HL-60 (cell line): Measurements from ENCODE around the gene MED1.

Experiments
- POLR2AphosphoS5 ChIP-seq: IDR thresholded peaks from 2 replicates; pipeline ENCODE4 v1.6.1; 2012; ENCODE audit warnings: low read depth
- SPI1 ChIP-seq: IDR thresholded peaks from 2 replicates; pipeline ENCODE4 v1.6.1; 2012; ENCODE audit warnings: low read depth, mild to moderate bottlenecking, borderline replicate concordance
- TF ChIP-seq, protein P1 (sequence below): IDR thresholded peaks from one replicate; pipeline ENCODE4 v1.5.1; 2011; ENCODE audit warnings: low read length, control low read depth, inconsistent platforms; ENCODE audit not compliant: insufficient read depth
- TF ChIP-seq, protein P2 (sequence below): IDR thresholded peaks from 2 replicates; pipeline ENCODE4 v1.6.1; 2012; ENCODE audit warnings: low read depth; ENCODE audit not compliant: insufficient replicate concordance

DNA sequence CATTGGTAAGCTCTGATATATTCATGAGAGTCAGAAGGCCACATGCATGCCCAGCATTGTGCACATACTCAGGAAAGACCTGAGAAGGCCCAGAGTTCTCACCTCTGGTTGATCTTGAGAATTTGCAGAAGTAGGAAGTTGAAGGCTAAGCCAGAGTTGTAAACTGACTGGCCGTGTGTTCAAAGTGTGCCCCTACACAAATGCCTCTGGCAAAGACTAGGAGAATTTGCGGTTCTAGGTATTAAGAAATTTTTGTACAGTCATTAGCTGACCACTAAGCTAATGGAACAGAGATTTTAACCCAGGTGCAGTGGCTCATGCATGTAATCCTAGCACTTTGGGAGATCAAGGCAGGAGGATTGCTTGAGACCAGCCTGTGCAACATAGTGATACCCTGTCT is 74.6 kb downstream of the MED1 start:
- TF ChIP-seq, protein P1, sequence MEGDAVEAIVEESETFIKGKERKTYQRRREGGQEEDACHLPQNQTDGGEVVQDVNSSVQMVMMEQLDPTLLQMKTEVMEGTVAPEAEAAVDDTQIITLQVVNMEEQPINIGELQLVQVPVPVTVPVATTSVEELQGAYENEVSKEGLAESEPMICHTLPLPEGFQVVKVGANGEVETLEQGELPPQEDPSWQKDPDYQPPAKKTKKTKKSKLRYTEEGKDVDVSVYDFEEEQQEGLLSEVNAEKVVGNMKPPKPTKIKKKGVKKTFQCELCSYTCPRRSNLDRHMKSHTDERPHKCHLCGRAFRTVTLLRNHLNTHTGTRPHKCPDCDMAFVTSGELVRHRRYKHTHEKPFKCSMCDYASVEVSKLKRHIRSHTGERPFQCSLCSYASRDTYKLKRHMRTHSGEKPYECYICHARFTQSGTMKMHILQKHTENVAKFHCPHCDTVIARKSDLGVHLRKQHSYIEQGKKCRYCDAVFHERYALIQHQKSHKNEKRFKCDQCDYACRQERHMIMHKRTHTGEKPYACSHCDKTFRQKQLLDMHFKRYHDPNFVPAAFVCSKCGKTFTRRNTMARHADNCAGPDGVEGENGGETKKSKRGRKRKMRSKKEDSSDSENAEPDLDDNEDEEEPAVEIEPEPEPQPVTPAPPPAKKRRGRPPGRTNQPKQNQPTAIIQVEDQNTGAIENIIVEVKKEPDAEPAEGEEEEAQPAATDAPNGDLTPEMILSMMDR: no peak
- TF ChIP-seq, protein P2, sequence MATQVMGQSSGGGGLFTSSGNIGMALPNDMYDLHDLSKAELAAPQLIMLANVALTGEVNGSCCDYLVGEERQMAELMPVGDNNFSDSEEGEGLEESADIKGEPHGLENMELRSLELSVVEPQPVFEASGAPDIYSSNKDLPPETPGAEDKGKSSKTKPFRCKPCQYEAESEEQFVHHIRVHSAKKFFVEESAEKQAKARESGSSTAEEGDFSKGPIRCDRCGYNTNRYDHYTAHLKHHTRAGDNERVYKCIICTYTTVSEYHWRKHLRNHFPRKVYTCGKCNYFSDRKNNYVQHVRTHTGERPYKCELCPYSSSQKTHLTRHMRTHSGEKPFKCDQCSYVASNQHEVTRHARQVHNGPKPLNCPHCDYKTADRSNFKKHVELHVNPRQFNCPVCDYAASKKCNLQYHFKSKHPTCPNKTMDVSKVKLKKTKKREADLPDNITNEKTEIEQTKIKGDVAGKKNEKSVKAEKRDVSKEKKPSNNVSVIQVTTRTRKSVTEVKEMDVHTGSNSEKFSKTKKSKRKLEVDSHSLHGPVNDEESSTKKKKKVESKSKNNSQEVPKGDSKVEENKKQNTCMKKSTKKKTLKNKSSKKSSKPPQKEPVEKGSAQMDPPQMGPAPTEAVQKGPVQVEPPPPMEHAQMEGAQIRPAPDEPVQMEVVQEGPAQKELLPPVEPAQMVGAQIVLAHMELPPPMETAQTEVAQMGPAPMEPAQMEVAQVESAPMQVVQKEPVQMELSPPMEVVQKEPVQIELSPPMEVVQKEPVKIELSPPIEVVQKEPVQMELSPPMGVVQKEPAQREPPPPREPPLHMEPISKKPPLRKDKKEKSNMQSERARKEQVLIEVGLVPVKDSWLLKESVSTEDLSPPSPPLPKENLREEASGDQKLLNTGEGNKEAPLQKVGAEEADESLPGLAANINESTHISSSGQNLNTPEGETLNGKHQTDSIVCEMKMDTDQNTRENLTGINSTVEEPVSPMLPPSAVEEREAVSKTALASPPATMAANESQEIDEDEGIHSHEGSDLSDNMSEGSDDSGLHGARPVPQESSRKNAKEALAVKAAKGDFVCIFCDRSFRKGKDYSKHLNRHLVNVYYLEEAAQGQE: no peak
- no peak for TF ChIP-seq POLR2AphosphoS5
- peak; percentile 17; the same call in 1 of the 2 replicates for TF ChIP-seq SPI1
